ENCODE results near the gene HCFC1. TPM values are rescaled to one million over a fixed set of nuclear protein-coding genes. Genes with fewer than 3 reads are reported as not detected.

The HCFC1 gene
- total RNA-seq, 1 donor from 2014 or later, result 84.0 TPM

DNA sequence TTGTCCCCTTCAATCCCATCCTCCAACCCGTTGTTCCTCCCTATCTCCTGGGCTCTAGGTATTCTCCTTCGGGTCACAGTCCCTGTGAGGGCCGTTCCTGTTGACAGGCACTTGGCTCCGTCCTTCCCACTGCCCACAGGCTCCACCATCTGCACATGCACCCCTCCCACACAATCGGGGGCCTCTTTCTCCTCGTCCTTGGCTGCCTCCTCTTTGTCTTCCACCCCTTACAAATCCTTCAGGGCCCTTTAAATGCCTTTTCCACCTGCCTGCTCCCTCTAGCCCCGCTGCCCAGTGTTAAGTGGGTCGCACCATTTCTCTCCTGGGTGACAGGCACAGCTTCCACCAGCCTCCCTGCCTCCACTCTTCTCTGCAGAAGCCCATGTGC is 69.9 kb downstream of the HCFC1 start:
- H3K4me1 Mint-ChIP-seq (ENCODE audit: low read depth, unreplicated experiment), result peaks cover 15% of the 10 kb centered on the region
- no peak overlapping the region for H3K4me3 Mint-ChIP-seq (ENCODE audit: unreplicated experiment)
- H3K27me3 Mint-ChIP-seq (ENCODE audit: unreplicated experiment), result peaks cover 4% of the 10 kb centered on the region
- H3K36me3 Mint-ChIP-seq (ENCODE audit: unreplicated experiment), result no peaks in the 10 kb centered on the region
- no peak for DNase-seq
- TF ChIP-seq, protein P1, sequence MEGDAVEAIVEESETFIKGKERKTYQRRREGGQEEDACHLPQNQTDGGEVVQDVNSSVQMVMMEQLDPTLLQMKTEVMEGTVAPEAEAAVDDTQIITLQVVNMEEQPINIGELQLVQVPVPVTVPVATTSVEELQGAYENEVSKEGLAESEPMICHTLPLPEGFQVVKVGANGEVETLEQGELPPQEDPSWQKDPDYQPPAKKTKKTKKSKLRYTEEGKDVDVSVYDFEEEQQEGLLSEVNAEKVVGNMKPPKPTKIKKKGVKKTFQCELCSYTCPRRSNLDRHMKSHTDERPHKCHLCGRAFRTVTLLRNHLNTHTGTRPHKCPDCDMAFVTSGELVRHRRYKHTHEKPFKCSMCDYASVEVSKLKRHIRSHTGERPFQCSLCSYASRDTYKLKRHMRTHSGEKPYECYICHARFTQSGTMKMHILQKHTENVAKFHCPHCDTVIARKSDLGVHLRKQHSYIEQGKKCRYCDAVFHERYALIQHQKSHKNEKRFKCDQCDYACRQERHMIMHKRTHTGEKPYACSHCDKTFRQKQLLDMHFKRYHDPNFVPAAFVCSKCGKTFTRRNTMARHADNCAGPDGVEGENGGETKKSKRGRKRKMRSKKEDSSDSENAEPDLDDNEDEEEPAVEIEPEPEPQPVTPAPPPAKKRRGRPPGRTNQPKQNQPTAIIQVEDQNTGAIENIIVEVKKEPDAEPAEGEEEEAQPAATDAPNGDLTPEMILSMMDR (IDR thresholded peaks at IDR 0.05; ENCODE audit: partially characterized antibody, unreplicated experiment), result no peak
- H3K9me3 Mint-ChIP-seq (ENCODE audit: unreplicated experiment), result no peaks in the 10 kb centered on the region
- H3K27ac Mint-ChIP-seq (ENCODE audit: unreplicated experiment), result peak overlapping the region; percentile 91

DNA sequence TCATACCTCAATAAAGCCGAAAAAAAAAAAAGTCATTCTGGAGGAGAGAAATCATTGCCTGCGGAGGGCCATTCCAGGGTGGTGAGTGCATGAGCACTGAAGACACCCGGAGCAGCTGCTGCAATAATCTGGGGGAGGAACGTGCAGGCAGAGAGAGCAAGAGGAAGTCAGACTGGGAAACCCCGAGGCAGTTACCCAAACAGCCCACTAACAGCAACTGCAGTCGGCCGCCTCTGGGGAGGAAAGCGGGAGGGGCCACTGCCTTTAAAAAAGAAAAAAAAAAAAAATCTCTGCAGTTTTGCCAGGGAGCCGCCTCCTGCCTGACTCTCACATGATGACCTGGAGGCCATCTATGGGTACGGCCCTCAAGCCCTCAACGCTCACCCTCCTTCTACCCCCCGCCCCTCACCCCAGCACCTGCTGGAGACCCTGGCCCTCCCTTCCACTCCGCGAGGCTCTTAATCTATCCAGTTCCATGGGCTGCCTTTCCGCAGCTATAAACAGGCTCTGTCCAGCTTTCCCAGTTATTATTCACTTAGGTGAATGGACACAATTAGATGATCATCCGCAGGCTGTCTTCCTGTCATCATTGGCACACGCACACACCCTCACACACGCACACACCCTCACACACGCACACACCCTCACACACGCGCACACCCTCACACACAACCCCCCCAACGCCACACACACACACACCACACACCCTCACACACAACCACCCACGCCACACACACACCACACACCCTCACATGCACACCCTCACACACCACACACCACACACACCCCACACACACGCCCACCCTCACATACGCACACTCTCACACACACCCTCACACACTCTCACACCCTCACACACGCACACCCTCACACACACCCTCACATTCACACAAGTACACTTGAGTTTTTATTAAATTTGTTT is 70.5 kb downstream of the HCFC1 start:
- TF ChIP-seq, protein P1 (IDR thresholded peaks at IDR 0.05; ENCODE audit: partially characterized antibody, unreplicated experiment), result no peak
- H3K4me3 Mint-ChIP-seq (ENCODE audit: unreplicated experiment), result peak overlapping the region; percentile 57
- peaks cover 4% of the 10 kb centered on the region for H3K27me3 Mint-ChIP-seq (ENCODE audit: unreplicated experiment)
- no peaks in the 10 kb centered on the region for H3K9me3 Mint-ChIP-seq (ENCODE audit: unreplicated experiment)
- H3K4me1 Mint-ChIP-seq (ENCODE audit: low read depth, unreplicated experiment), result peaks cover 16% of the 10 kb centered on the region
- H3K27ac Mint-ChIP-seq (ENCODE audit: unreplicated experiment), result peak overlapping the region; percentile 91
- peak; percentile 51 for DNase-seq
- no peaks in the 10 kb centered on the region for H3K36me3 Mint-ChIP-seq (ENCODE audit: unreplicated experiment)

DNA sequence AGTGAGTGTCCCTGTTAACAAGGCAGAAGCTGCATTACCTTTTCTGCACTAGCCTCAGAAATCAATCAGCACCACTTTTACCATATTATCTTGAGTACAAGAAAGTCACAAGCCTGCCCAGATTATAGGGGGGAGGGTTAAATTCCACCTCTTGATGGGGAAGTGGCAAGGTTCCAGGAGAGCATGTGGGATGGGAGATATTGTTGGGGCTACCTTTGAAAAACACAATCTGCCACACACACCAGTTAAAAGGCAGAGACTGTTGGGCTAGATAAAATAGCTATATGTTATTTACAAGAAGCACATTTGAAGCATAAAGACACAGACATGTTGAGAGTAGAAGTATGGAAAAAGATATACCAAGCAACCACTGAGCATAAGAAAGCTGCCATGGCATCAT is 73.7 kb downstream of the HCFC1 start:
- no peak for DNase-seq
- peaks cover 2% of the 10 kb centered on the region for H3K27me3 Mint-ChIP-seq (ENCODE audit: unreplicated experiment)
- TF ChIP-seq, protein P1 (IDR thresholded peaks at IDR 0.05; ENCODE audit: partially characterized antibody, unreplicated experiment), result no peak
- no peak overlapping the region for H3K4me3 Mint-ChIP-seq (ENCODE audit: unreplicated experiment)
- no peaks in the 10 kb centered on the region for H3K36me3 Mint-ChIP-seq (ENCODE audit: unreplicated experiment)
- no peak overlapping the region for H3K27ac Mint-ChIP-seq (ENCODE audit: unreplicated experiment)
- H3K4me1 Mint-ChIP-seq (ENCODE audit: low read depth, unreplicated experiment), result peaks cover 13% of the 10 kb centered on the region
- no peaks in the 10 kb centered on the region for H3K9me3 Mint-ChIP-seq (ENCODE audit: unreplicated experiment)

Small RNAs within 50 kb of the gene (microRNA-seq; reads per million reads assigned to microRNA genes)
- gene MIR3202-1 (ENCODE audit: unreplicated experiment) (not detected), gene MIR3202-2 (ENCODE audit: unreplicated experiment) (not detected), gene MIR718 (ENCODE audit: unreplicated experiment) (0.96 reads per million)

Other genes starting within 250 kb of the HCFC1 start
- 155 TPM for gene BCAP31, start 247.4 kb downstream of the HCFC1 start, total RNA-seq (ENCODE audit: unreplicated experiment)
- 13.5 TPM for gene ABCD1, start 247.0 kb downstream of the HCFC1 start, total RNA-seq (ENCODE audit: unreplicated experiment)
- 5.8 TPM for gene PLXNB3, start 207.6 kb downstream of the HCFC1 start, total RNA-seq (ENCODE audit: unreplicated experiment)
- not detected for gene SRPK3, start 190.8 kb downstream of the HCFC1 start, total RNA-seq (ENCODE audit: unreplicated experiment)
- gene IDH3G, start 177.4 kb downstream of the HCFC1 start, total RNA-seq (ENCODE audit: unreplicated experiment), result 56.7 TPM
- gene SSR4, start 177.2 kb downstream of the HCFC1 start, total RNA-seq (ENCODE audit: unreplicated experiment), result 277 TPM
- gene PDZD4, start 141.3 kb downstream of the HCFC1 start, total RNA-seq (ENCODE audit: unreplicated experiment), result 41.8 TPM
- gene L1CAM, start 85.6 kb downstream of the HCFC1 start, total RNA-seq (ENCODE audit: unreplicated experiment), result 925 TPM
- not detected for gene AVPR2, start 67.1 kb downstream of the HCFC1 start, total RNA-seq (ENCODE audit: unreplicated experiment)
- 33.5 TPM for gene ARHGAP4, start 45.6 kb downstream of the HCFC1 start, total RNA-seq (ENCODE audit: unreplicated experiment)
- 129 TPM for gene NAA10, start 36.8 kb downstream of the HCFC1 start, total RNA-seq (ENCODE audit: unreplicated experiment)
- 16.1 TPM for gene RENBP, start 27.2 kb downstream of the HCFC1 start, total RNA-seq (ENCODE audit: unreplicated experiment)
- gene TMEM187, start 936 bp upstream of the HCFC1 start, total RNA-seq (ENCODE audit: unreplicated experiment), result 6.7 TPM
- gene IRAK1, start 48.1 kb upstream of the HCFC1 start, total RNA-seq (ENCODE audit: unreplicated experiment), result 60.3 TPM
- gene MECP2, start 125.9 kb upstream of the HCFC1 start, total RNA-seq (ENCODE audit: unreplicated experiment), result 60.0 TPM
- 2.6 TPM for gene OPN1LW, start 172.4 kb upstream of the HCFC1 start, total RNA-seq (ENCODE audit: unreplicated experiment)
- gene OPN1MW, start 210.8 kb upstream of the HCFC1 start, total RNA-seq (ENCODE audit: unreplicated experiment), result 1.2 TPM
- gene OPN1MW2, start 247.9 kb upstream of the HCFC1 start, total RNA-seq (ENCODE audit: unreplicated experiment), result not detected

Data from glutamatergic neuron (in vitro differentiated cells).